GM19023 (cell line): ENCODE data around the gene PRKCB.

Experiments used
- ATAC-seq: cut with Tn5 transposase; IDR thresholded peaks from one replicate; pipeline ENCODE4 v1.9.1; 2021; ENCODE audit warnings: mild to moderate bottlenecking, moderate library complexity; ENCODE audit not compliant: unreplicated experiment

Gene PRKCB

GRCh38 chr16:24119807-24120206 is 284.0 kb downstream of the PRKCB start:
- no peak for ATAC-seq

DNA sequence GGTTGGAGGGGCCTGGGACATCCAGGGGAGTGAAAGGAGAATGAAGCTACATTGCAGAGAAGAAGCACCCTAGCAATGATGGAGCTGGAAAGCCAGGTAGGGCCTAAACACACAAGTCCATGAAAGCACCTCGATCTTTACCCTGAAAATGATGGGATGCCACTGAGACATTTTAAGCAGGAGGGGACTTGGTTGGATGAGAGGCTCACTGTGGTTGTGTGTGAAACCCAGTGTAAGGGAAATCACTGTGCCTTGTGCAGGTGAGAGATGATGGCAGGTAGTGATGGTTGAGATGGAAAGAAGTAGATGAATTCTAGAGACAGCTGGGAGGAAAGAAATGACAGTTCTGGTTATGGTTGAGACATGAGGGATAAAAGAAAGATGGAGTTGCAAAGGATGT is 287.5 kb downstream of the PRKCB start:
- ATAC-seq: no peak

GRCh38 chr16:24124291-24124690 is 288.5 kb downstream of the PRKCB start:
- ATAC-seq: no peak

GRCh38 chr16:24125214-24125613 is 289.4 kb downstream of the PRKCB start:
- ATAC-seq: no peak

DNA sequence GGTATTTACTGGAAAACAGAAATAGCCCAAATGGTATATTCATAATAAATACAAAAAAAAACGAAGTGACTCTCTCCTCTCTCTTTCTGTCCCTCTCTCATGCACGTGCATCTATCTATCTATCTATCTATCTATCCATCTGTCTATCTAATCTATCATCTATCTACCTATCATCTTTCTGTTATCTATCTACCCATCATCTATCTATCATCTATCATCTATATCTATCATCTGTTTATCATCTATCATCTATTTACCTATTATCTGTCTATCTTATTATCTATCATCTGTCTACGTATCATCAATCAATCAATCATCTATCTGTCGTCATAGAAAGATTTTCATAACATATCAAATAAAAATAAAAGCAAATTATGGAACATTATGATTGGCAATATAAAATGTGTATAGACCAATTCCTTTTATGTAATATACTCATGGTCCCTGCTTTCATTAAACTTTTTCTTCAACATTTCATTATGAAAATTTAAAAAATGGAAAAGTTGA is 293.7 kb downstream of the PRKCB start:
- ATAC-seq: no peak

- no peak for ATAC-seq
Measured at GRCh38 chr16:24130494-24131085, 294.8 kb downstream of the PRKCB start.

- no peak for ATAC-seq
Measured at GRCh38 chr16:24131294-24131693, 295.5 kb downstream of the PRKCB start.

DNA sequence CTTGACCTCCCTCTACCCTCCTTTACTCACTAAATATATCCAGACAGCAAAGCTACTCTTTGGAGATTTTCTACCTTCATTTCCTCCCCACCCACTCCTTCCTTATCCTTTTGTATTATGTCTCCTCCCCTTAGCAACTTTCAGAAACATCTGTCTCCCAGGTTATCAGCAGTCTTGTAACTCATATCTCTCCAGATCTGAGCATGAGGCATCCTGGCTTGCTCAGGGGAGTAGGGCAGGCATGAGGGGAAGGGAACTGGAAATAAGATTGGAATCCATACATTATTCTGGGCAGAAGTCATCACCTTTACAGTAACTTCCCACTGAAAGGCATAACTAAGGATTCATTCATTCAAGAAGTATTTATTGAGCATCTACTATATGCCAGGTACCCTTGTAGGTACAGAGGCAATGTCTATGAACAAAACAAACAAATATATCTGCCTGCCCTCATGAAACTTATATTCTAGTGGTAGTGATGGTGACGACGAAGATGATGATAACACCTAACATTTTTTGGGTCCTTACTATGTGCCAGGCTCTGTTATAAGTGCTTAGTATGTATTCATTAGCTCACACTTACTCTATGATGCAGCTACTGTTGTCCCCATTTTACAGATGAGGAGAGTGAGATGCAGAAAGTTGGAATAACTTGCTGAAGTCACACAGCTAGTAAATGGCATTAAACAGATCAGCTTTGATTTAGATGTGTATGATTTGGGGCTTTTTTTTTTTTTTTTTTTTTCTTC is 296.4 kb downstream of the PRKCB start:
- ATAC-seq: no peak

DNA sequence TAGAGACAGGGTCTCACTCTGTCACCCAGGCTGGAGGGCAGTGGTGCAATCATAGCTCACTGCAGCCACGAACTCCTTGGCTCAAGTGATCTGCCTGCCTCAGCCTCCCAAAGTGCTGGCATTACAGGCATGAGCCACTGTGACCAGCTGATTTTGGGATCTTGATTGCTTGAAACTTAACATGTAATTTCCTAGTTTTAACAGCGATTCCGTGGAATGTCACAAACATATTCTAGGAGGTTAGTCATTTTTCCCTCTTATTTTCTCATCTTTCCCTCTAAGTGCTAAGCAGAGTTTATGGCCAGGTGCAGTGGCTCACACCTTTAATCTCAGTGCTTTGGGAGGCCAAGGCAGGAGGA is 297.0 kb downstream of the PRKCB start:
- no peak for ATAC-seq

DNA sequence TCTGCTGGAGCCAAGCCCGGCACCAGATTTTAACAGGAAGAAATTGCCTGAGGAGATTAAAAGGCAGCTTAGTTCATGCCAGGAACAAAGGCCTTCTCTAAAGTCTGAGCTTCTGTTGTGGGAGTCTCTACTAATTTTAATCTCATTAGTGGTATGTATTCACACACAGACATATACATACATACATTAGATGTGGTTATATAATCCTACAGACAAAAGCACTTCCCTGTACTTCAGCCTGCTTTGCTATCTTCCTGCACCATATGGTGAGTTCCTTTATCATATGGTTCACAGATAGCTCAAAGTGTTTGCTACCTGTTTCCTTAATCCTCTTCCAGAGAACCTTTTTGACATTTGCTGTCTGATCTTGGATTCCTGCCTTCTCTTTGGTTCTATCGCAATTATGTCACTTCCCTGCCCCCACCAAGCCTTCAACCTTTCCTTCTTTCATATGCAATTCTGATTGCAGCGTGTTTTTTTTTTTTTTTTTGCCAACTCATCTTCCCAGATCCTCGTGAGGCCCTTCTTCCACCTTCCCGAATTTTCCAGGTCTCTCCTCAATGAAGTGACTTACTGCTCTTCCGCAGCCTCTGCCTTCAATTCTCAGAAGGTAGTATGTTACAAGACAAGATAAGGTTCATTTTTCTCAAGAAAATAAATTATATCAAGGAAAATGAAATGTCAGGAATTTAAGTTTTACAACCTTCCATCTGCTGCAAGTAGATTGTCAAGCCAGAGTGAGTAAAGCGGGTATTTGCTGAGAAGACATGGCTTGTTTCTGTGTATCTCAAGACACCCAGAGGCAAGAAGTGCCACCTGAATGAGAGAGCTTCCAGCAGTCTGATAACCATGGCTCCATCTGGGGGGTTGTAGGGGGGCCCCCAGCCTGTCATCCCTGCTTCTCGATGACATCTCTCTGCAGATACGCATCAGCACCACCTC is 300.1 kb downstream of the PRKCB start:
- ATAC-seq: no peak

GRCh38 chr16:24138024-24138423 is 302.2 kb downstream of the PRKCB start:
- no peak for ATAC-seq

DNA sequence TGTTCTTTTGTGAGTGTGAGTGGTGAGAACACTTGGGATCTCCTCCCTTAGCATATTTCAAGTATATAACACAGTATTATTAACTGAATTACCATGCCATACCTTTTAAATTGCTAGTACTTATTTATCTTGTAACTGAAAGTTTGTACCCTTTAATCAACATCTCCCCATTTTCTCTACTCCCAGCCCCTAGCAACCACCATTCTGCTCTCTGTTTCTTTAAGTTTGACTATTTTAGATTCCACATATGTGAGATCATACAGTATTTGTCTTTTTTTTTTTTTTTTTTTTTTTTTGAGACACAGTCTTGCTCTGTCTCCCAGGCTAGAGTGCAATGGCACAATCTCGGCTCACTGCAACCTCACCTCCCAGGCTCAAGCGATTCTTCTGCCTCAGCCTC is 302.8 kb downstream of the PRKCB start:
- ATAC-seq: no peak

- no peak for ATAC-seq
Measured at GRCh38 chr16:24139282-24139681, 303.5 kb downstream of the PRKCB start.

GRCh38 chr16:24140730-24141129 is 304.9 kb downstream of the PRKCB start:
- no peak for ATAC-seq

DNA sequence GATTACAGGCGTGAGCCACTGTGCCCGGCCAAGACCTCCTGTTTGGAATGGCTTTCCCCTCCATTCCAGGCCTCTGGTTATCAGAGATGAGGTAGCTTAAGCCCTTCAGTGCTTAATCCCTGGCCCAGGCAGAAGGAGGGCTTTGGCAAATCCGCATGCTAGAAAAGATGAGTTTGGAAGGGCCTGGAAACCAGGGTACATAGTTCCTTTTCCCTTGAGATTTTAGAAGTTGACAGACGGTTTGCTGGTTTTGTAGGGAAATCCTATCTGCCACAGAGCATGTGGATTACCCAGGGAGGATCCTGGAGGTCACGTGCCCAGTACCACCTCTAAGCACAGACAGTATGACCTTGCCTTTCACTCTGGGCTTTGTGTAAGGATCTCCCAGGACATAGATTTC is 305.7 kb downstream of the PRKCB start:
- no peak for ATAC-seq

DNA sequence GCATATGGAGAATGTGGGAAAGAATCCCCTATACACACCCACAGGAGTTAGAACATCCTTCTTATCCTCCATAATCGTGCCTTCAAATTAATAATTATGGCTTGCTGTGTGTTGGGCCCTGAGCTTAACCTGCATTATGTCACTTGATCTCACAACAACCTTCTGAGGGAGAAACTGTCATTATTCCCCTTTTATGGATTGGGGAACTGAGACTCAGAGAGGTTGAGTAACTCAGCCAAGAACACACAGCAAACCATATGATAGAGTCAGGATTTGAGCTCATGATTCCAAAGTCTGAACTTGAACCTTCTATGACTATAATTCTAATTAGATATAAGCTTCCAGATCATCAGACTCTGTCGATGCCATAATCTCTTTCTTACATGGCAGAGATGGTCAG is 306.1 kb downstream of the PRKCB start:
- no peak for ATAC-seq

DNA sequence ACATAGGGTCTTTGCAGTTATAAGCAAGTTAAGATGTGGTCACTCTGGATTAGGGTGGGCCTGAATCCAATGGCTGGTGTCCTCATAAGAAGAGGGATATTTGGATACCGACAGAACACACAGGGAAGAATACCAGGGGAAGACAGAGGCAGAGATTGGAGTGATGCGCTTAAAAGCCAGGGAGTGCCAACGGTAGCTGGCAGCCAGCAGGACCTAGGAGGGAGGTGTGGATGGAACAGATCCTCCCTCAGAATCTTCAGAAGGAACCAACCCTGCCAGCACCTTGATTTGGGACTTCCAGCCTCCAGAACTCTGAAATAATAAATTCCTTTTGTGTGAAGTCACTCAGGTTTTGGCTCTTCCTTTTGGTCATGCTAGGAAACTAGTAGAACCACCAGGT is 310.1 kb downstream of the PRKCB start:
- ATAC-seq: no peak

DNA sequence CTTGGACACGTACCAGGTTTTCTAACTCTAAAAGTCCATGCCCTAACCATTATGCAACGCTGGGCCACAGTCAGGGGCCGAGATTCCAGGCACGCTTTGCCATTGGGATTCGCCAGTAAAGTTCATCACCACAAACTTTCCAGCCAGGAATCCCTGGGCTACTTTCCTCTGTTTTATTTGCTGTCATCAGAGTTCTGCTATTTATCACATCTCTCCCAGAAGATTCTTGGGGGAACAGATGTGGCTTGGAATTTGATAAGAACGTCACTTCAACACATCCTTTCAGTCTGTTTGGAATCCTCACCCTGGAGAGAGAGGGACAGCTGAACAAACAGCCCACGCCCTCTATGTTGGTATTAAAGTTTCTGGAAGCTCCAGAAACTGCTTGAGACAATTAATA is 310.7 kb downstream of the PRKCB start:
- no peak for ATAC-seq

DNA sequence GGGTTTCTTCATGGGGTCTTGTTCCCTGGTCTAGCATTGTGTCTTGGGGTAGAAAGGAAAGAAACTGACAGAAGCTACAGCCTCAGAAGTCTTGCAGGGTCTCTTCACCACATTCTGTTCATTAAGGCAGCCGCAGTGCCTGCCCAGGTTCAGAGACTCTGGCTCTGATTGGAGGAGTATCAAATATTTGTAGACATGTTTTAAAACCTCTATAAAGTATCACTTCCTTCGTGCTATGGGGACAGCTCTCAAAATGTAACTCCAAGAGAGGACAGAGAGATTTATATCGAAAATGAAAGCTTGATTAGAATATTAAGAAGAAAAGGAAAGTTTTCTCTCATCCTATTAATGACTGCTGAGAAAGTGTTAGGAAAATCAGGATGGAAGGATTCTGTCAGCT is 313.3 kb downstream of the PRKCB start:
- ATAC-seq: no peak

GRCh38 chr16:24150282-24150681 is 314.5 kb downstream of the PRKCB start:
- ATAC-seq: no peak

DNA sequence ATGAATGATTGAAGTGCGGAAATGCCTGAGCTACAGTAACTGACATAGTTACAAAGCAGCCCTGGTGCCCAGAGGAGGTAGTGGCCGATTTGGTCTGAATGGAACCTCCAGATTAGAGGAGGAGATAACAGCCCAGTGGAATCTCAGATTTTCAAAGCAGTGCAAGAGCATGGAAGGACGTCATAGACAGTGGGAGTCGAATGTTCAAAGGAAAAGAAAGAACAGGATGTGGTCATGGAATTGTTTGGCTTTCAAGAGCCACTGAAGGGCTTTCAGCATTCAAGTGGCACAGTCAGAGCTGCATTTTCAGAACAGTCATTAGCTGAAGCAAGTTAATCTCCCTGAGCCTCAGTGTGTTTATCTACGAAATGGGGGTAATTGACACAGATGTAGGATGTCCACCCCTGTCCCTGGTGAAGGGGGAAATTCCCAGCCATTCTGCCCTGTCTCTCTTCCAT is 315.7 kb downstream of the PRKCB start:
- ATAC-seq: no peak
